ENCODE data around the gene NELFE. TPM values are rescaled to one million over a fixed set of nuclear protein-coding genes. Genes with fewer than 3 reads are reported as not detected.
A peak's percentile ranks its signal among the peaks of the same experiment; 100 is the strongest.
"Not testable (repeated sequence)": the region's sequence is repeated elsewhere in the genome, so short reads cannot be mapped to it uniquely, and the experiment has no call there.

The NELFE gene
- total and polyA plus RNA-seq, 2 of the 13 experiments (the other 11 are each of a cell fraction or from before 2014, with no cell fraction given) = 51.3 to 69.8 TPM

GRCh38 chr6:31933537-31933936 is 25.2 kb downstream of the NELFE start:
- H3K4me1 ChIP-seq (ENCODE audit: insufficient read depth, low read length) = peaks cover 25% of the 10 kb centered on the region
- no peak; the same call in 2 of the 3 replicates for ATAC-seq
- intact Hi-C loops (cut with micrococcal nuclease; ENCODE audit: unreplicated experiment) (no loop called here), in situ Hi-C loops (cut with HindIII; ENCODE audit: extremely low pct_ligation_motif_present, low pct_unique_long_range_greater_than_20kb) (no loop called here)
- H3K4me3 ChIP-seq (replicated peaks in 1 of 3; ENCODE audit: insufficient read depth in 1 of 3, low read depth in 2 of 3, low read length in 3 of 3) = no peak overlapping the region
- H3K36me3 ChIP-seq (replicated peaks in 1 of 2; ENCODE audit: control insufficient read depth in 1 of 2, insufficient read depth in 2 of 2, low read length in 2 of 2) = peaks cover 8 to 14% of the 10 kb centered on the region in 2 experiments
- H3K79me2 ChIP-seq (ENCODE audit: insufficient read depth, low read length) = peaks cover 18% of the 10 kb centered on the region
- CTCF ChIA-PET (ENCODE audit: low intra/inter-chr PET ratio, low total read pairs) = no interaction called here
- no peaks in the 10 kb centered on the region for H4K20me1 ChIP-seq (ENCODE audit: insufficient read depth, low read length)
- H3K27me3 ChIP-seq (ENCODE audit: control insufficient read depth in 1 of 2, insufficient read depth in 2 of 2, low read length in 2 of 2) = no peaks in the 10 kb centered on the region
- no TSS peak for BruUV-seq (replicated peaks)
- no peak for DNase-seq (ENCODE audit: low spot score)
- H2AFZ ChIP-seq (ENCODE audit: low read length) = no peak overlapping the region
- WGBS (ENCODE audit: low lambda C conversion rate) = 98% methylated on average over 19 of the region's 19 CpGs
- no peak for FAIRE-seq
- no peak overlapping the region for H3K9ac ChIP-seq (ENCODE audit: insufficient read depth, low read depth, low read length)
- H3K4me2 ChIP-seq (ENCODE audit: low read depth, low read length) = no peak overlapping the region
- POLR2A ChIA-PET = interaction anchor here (1.1 to 1.6 kb wide), 2 partner anchors 12 to 19 kb away, joined by 4 to 5 read pairs; partner anchors contain the start of gene CFB
- no peaks in the 10 kb centered on the region for H3K9me3 ChIP-seq (ENCODE audit: low read length)
- TF ChIP-seq PHF8 (CRISPR knock-in tag; IDR thresholded peaks at IDR 0.05) (no peak), TARDBP (CRISPR knock-in tag; IDR thresholded peaks at IDR 0.05) (no peak), POLR2G (IDR thresholded peaks at IDR 0.05; ENCODE audit: low read depth, low read length) (0 out of 2 replicates have a peak, but pooled peaks have one; percentile 25), RBFOX2 (IDR thresholded peaks at IDR 0.05; ENCODE audit: low read depth, low read length) (peak; percentile 46; the same call in 1 of the 2 replicates), NR3C1 (CRISPR knock-in tag; IDR thresholded peaks at IDR 0.05) (no peak), AGO2 (optimal IDR thresholded peaks at IDR 0.05; ENCODE audit: low read depth, low read length) (peak; percentile 85)
- TF ChIP-seq, protein P1, sequence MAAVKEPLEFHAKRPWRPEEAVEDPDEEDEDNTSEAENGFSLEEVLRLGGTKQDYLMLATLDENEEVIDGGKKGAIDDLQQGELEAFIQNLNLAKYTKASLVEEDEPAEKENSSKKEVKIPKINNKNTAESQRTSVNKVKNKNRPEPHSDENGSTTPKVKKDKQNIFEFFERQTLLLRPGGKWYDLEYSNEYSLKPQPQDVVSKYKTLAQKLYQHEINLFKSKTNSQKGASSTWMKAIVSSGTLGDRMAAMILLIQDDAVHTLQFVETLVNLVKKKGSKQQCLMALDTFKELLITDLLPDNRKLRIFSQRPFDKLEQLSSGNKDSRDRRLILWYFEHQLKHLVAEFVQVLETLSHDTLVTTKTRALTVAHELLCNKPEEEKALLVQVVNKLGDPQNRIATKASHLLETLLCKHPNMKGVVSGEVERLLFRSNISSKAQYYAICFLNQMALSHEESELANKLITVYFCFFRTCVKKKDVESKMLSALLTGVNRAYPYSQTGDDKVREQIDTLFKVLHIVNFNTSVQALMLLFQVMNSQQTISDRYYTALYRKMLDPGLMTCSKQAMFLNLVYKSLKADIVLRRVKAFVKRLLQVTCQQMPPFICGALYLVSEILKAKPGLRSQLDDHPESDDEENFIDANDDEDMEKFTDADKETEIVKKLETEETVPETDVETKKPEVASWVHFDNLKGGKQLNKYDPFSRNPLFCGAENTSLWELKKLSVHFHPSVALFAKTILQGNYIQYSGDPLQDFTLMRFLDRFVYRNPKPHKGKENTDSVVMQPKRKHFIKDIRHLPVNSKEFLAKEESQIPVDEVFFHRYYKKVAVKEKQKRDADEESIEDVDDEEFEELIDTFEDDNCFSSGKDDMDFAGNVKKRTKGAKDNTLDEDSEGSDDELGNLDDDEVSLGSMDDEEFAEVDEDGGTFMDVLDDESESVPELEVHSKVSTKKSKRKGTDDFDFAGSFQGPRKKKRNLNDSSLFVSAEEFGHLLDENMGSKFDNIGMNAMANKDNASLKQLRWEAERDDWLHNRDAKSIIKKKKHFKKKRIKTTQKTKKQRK (IDR thresholded peaks at IDR 0.05; ENCODE audit: low read length) = no peak
- H3K27ac ChIP-seq (ENCODE audit: extremely low read length, insufficient read depth, low read length) = peak overlapping the region; percentile 31

GRCh38 chr6:31932137-31932536 is 26.6 kb downstream of the NELFE start:
- BruUV-seq (replicated peaks); H3K9ac ChIP-seq (ENCODE audit: insufficient read depth, low read depth, low read length); H3K4me2 ChIP-seq (ENCODE audit: low read depth, low read length); POLR2A ChIA-PET; H3K27me3 ChIP-seq (ENCODE audit: control insufficient read depth in 1 of 2, insufficient read depth in 2 of 2, low read length in 2 of 2); CTCF ChIA-PET (ENCODE audit: low intra/inter-chr PET ratio, low total read pairs); H3K4me3 ChIP-seq (replicated peaks in 1 of 3; ENCODE audit: insufficient read depth in 1 of 3, low read depth in 2 of 3, low read length in 3 of 3); DNase-seq (ENCODE audit: low spot score); H3K27ac ChIP-seq (ENCODE audit: extremely low read length, insufficient read depth, low read length); ATAC-seq; H2AFZ ChIP-seq (ENCODE audit: low read length); H3K9me3 ChIP-seq (ENCODE audit: low read length); intact Hi-C loops (cut with micrococcal nuclease; ENCODE audit: unreplicated experiment); H4K20me1 ChIP-seq (ENCODE audit: insufficient read depth, low read length); FAIRE-seq; in situ Hi-C loops (cut with HindIII; ENCODE audit: extremely low pct_ligation_motif_present, low pct_unique_long_range_greater_than_20kb): not testable (repeated sequence)
- Histone ChIP-seq H3K36me3 (replicated peaks in 1 of 2; ENCODE audit: control insufficient read depth in 1 of 2, insufficient read depth in 2 of 2, low read length in 2 of 2) (peaks cover 7 to 14% of the 10 kb centered on the region in 2 experiments; a peak in 4 of 5 replicates), H3K79me2 (ENCODE audit: insufficient read depth, low read length) (peaks cover 29% of the 10 kb centered on the region), H3K4me1 (ENCODE audit: insufficient read depth, low read length) (peaks cover 33% of the 10 kb centered on the region)
- 98% methylated on average over 9 of the region's 32 CpGs for WGBS (ENCODE audit: low lambda C conversion rate)
